ENCODE measurements around the gene YLPM1. TPM values are rescaled to one million over a fixed set of nuclear protein-coding genes. Genes with fewer than 3 reads are reported as not detected.

Gene YLPM1
- total and polyA plus RNA-seq, 2 donors (not counting 3 experiments of a cell fraction or from before 2014, with no cell fraction given), result 14.9 to 85.7 TPM

- Histone ChIP-seq H4K20me1 (replicated peaks; ENCODE audit: control insufficient read depth, extremely low read depth, insufficient read depth, low read length) (no peaks in the 10 kb centered on the region), H3K4me3 (replicated peaks in 1 of 3; ENCODE audit: insufficient read depth in 1 of 3, low read depth in 1 of 3, low read length in 3 of 3) (no peak overlapping the region), H2AFZ (ENCODE audit: low read depth, low read length) (peak overlapping the region; percentile 36), H3K4me2 (ENCODE audit: insufficient read depth, low read length) (no peak overlapping the region), H3K27ac (ENCODE audit: insufficient read depth, low read depth, low read length) (no peak overlapping the region), H3K9me1 (replicated peaks; ENCODE audit: control insufficient read depth, extremely low read depth, insufficient read depth, low read length) (no peaks in the 10 kb centered on the region), H3K36me3 (ENCODE audit: control insufficient read depth in 2 of 2, extremely low read depth in 1 of 2, insufficient read depth in 2 of 2, low read length in 2 of 2) (no peaks in the 10 kb centered on the region), H3K9me3 (replicated peaks; ENCODE audit: control insufficient read depth, insufficient read depth, low read length) (no peaks in the 10 kb centered on the region), H3K9ac (replicated peaks; ENCODE audit: extremely low read depth, insufficient read depth, low read length) (no peak overlapping the region), H3K79me2 (ENCODE audit: control insufficient read depth, insufficient read depth, low read length) (no peaks in the 10 kb centered on the region), H3K4me1 (ENCODE audit: control insufficient read depth, extremely low read depth, insufficient read depth, low read length) (no peaks in the 10 kb centered on the region), H3K27me3 (ENCODE audit: control insufficient read depth in 2 of 2, insufficient read depth in 2 of 2, low read length in 2 of 2) (peaks cover 5 to 9% of the 10 kb centered on the region in 2 experiments)
- TF ChIP-seq MYC (IDR thresholded peaks at IDR 0.05; ENCODE audit: low read depth, low read length) (no peak), POLR2AphosphoS5 (IDR thresholded peaks at IDR 0.05; ENCODE audit: insufficient read depth, low read depth, low read length) (no peak), MAX (IDR thresholded peaks at IDR 0.05; ENCODE audit: insufficient read depth, insufficient read length) (no peak), EZH2 (IDR thresholded peaks at IDR 0.05; ENCODE audit: borderline replicate concordance, low read depth, low read length, severe bottlenecking) (no peak), GATA2 (IDR thresholded peaks at IDR 0.05; ENCODE audit: insufficient read depth, insufficient read length, low read depth, low read length) (no peak), CTCF (IDR thresholded peaks at IDR 0.05; ENCODE audit: extremely low read depth in 1 of 2, insufficient read depth in 1 of 2, low read depth in 1 of 2, low read length in 2 of 2) (no peak), POLR2A (IDR thresholded peaks at IDR 0.05; ENCODE audit: low read depth, low read length) (no peak), JUN (IDR thresholded peaks at IDR 0.05; ENCODE audit: borderline replicate concordance, insufficient read depth, insufficient read length, low read depth) (no peak), FOS (IDR thresholded peaks at IDR 0.05; ENCODE audit: borderline replicate concordance, insufficient read depth, low read length) (no peak)
- dilution Hi-C loops (cut with MboI; ENCODE audit: extremely low pct_ligation_motif_present, low sequenced_read_pairs), result no loop called here
- FAIRE-seq (peak; percentile 40), DNase-seq (ENCODE audit: low read depth, low spot score) (peak; percentile 71)
- intact Hi-C loops (cut with micrococcal nuclease), result no loop called here
- ChIA-PET CTCF (interaction anchor here (0.9 to 9.4 kb wide), 4 partner anchors 11 to 258 kb away, joined by 3 to 58 read pairs (median 9); no protein-coding TSS in a partner anchor), POLR2A (no interaction called here)
- BruUV-seq (replicated peaks), result no TSS peak
Observed at GRCh38 chr14:74867673-74868072, 104.6 kb downstream of the YLPM1 start.
